ENCODE results near the gene LASP1.

DNA sequence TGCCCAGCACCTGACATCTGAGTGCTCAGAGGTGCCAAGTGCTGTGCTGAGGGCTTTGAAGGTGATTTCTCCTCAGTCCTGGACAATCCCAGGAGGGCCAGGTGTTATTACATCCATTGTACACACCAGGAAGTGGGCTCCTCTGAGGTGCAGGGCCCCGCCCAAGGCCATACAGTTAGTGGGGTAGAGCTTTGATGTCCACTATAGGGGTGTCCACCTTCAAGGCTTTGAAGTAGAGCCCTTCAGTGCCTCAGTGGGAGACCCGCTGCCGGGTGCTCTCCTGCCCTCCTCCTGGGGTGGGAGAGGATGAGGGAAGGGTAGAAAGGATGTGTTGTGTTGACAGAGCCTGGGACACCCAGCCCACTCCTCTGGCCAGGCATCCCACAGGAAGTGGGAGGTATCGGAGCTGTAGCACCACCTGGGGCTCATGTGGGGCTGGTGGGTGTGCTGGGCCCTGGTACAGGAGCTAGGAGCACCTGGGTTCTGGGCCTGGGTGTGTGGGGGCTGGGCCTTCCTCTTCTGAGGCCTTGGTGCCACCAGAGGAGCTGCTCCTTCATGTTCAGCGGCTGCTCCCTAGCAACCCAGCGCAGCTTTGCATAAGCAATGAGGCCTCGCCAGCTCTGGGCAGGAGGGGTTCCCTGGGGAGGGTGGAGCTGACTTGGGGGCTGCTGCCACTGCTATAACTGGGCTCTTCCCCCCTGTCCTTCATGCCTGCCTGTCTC, 7.4 kb downstream of the LASP1 start:
- TF ChIP-seq, protein P1, sequence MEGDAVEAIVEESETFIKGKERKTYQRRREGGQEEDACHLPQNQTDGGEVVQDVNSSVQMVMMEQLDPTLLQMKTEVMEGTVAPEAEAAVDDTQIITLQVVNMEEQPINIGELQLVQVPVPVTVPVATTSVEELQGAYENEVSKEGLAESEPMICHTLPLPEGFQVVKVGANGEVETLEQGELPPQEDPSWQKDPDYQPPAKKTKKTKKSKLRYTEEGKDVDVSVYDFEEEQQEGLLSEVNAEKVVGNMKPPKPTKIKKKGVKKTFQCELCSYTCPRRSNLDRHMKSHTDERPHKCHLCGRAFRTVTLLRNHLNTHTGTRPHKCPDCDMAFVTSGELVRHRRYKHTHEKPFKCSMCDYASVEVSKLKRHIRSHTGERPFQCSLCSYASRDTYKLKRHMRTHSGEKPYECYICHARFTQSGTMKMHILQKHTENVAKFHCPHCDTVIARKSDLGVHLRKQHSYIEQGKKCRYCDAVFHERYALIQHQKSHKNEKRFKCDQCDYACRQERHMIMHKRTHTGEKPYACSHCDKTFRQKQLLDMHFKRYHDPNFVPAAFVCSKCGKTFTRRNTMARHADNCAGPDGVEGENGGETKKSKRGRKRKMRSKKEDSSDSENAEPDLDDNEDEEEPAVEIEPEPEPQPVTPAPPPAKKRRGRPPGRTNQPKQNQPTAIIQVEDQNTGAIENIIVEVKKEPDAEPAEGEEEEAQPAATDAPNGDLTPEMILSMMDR (IDR thresholded peaks at IDR 0.05), result no peak
- TF ChIP-seq POLR2A (IDR thresholded peaks at IDR 0.05), result no peak
